Right lung (tissue), 5 donors: ENCODE measurements around the gene ETV4. TPM values are rescaled to one million over a fixed set of nuclear protein-coding genes. Genes with fewer than 3 reads are reported as not detected.
"Not testable (repeated sequence)": the region's sequence is repeated elsewhere in the genome, so short reads cannot be mapped to it uniquely, and the experiment has no call there.

Experiments
- DNase-seq, 2 donors: peaks; one replicate each; pipeline ENCODE4 v3.0.0-alpha.2; 2013
- polyA plus RNA-seq, 5 donors: library from polyadenylated mRNA; unstranded; fragments of 120-200 nt; gene quantifications; one replicate each; pipeline versions ENCODE4 v1.2.1 to v1.2.3, GENCODE V29; 2013; ENCODE audit warnings: inconsistent platforms in 1 of 5, low replicate concordance in 1 of 5; ENCODE audit not compliant: insufficient read length in 5 of 5, insufficient read depth in 1 of 5

Gene ETV4
- polyA plus RNA-seq, 5 donors, result 8.8 to 22.0 (median 16.7) TPM

DNA sequence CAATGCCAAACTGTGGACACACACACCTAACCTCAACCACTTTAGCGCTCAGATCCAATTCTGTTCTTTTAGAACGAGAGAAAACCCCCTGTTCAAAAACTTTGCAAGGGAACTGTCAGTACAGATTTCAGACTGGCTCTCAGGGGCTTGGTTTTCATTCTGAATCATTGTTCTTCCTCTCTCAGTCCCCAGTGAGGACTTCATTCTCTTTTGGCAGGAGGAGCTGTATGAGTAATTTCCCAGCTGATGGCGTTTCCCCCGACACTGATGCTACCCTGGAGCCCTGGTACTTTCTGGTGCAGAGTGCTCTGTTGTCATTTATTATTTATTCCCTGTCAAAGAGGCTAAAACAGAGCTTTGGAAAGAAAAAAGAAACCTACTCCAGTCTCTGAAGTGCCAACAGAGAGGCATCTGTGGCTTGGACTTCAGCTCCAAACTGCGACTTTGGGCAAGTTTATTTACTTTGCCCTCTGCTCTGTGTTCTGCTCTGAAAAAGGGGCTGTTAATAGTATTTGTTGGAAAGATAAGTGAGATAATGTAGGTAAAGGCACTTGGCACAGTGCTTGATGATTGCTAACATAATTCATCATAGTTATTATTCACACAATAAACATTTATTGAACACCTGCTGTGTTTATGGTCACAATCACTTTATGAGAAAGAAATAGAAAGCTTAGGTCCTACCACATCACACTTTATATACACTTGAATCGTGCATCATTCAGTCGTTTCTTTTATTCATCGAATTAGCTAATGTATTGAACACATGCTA is 28.3 kb downstream of the ETV4 start:
- no peak for DNase-seq

DNA sequence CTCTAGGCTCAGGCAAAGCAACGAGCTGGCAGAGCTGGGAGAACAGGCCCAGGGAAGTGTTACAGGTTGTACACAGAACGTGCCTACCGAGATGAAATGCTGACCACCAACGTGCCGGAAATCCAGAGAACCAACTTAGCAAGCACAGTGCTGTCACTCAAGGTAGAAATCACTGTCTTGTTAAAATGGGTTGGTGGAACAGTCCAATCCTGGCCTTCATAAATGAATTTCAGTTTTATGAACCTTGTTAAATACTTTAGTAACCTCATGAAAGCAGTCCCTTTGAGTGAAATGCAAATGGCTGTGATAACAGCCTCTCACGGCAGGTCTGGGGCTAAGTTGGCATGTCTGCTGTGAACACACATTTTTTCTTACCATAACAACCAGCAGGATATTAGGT is 29.0 kb downstream of the ETV4 start:
- no peak for DNase-seq

DNA sequence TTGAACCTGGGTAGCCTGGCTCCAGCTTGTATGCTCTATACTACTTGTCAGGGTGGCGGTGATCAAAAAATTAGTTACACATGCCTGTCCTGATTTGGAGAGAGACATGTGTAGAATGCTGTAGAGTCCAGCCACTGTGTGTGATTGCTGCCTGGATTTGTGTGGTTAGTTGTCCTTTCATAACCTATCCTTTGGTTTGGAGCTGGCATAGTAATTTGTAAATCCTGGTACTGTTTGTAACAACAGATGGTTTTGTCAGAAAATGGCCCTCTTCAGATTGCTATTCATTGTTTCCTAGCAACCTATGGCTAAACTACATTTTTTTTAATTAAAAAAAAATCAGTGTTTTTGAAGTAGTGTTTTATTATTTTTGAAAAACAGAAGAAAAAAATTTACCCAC is 30.5 kb downstream of the ETV4 start:
- no peak for DNase-seq

DNA sequence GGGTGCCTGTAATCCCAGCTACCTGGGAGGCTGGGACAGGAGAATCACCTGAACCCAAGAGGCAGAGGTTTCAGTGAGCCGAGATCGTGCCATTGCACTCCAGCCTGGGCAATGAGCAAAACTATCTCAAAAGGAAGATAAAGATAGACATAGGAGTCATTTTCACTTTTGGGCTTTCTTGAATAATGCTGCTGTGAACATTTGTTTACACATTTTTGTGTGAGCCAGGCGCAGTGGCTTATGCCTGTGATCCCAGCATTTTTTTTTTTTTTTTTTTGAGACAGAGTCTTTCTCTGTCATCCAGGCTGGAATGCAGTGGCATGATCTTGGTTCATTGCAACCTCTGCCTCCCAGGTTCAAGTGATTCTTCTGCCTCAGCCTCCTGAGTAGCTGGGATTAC is 34.9 kb downstream of the ETV4 start:
- not testable (repeated sequence) for DNase-seq

DNA sequence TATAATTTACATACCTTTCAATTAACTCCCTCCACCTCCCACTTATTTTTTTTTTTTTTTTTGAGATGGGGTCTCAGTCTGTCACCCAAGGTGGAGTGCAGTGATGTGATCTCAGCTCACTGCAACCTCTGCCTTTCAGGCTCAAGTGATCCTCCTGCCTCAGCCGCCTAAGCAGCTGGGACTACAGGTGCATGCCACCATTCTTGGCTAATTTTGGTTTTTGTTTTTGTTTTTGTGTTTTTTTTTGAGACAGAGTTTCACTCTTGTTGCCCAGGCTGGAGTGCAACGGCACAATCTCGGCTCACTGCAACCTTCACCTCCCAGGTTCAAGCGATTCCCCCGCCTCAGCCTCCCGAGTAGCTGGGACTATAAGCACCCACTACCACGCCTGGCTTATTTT is 36.7 kb downstream of the ETV4 start:
- not testable (repeated sequence) for DNase-seq

DNA sequence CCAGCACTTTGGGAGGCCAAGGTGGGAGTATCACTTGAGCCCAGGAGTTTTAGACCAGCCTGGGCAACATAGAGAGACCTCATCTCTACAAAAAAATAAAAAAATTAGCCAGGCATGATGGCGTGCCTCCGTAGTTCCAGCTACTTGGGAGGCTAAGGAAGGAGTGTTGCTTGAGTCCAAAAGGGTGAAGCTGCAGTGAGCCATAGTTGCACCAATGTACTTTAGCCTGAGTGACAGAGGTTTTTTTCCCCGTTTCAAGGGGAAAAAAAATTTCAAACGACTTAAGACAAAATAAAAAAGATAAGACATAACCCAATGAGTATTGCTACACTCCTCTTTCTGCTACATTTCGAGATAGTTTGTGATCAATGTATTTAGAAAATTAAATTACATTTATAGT is 55.5 kb downstream of the ETV4 start:
- DNase-seq, result no peak

DNA sequence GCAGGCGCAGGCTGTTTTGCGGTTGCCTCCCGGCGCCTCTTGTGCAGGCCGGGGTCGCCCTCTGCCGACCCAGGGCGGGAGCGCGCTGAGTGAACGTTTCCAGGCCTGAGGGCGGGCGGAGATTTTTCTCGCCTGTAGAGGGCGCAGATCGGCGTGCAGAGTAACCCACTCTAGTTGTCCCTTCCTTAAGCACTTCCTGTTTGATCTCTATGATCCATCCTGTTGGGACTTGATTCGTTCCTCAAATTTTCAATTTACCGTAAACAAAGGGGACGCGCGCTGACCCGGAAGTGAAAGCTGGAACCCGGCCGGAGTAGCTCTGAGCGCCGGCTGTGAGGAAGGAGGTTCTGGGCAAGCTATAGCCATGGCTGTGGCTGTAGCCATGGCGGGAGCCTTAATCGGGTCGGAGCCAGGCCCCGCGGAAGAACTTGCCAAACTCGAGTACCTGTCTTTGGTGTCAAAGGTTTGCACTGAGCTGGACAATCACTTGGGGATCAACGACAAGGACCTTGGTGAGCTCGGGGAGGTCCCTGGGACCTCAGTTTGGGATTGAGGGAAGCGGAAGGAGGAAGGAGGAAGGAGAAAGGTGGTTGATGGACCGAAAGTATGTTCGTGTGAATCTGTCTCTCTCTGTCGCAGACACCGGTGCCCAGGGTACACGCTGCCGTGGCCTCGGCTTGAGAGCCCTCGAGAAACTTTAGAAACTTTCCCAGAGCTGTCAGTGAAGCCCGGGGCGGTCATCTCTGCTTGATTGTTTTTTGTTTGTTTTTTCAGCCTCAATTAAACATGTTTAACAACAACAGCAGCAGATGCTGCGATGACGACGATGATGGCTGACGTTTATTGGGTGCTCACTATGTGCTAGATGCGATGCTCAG is 62.2 kb downstream of the ETV4 start, which contains the start of gene DHX8:
Gene DHX8 (plus strand): TSS at position 302 of the 878 bp plus-strand sequence. CDS start 63 bp downstream, at position 365.
- DNase-seq, result peak; percentile 99

DNA sequence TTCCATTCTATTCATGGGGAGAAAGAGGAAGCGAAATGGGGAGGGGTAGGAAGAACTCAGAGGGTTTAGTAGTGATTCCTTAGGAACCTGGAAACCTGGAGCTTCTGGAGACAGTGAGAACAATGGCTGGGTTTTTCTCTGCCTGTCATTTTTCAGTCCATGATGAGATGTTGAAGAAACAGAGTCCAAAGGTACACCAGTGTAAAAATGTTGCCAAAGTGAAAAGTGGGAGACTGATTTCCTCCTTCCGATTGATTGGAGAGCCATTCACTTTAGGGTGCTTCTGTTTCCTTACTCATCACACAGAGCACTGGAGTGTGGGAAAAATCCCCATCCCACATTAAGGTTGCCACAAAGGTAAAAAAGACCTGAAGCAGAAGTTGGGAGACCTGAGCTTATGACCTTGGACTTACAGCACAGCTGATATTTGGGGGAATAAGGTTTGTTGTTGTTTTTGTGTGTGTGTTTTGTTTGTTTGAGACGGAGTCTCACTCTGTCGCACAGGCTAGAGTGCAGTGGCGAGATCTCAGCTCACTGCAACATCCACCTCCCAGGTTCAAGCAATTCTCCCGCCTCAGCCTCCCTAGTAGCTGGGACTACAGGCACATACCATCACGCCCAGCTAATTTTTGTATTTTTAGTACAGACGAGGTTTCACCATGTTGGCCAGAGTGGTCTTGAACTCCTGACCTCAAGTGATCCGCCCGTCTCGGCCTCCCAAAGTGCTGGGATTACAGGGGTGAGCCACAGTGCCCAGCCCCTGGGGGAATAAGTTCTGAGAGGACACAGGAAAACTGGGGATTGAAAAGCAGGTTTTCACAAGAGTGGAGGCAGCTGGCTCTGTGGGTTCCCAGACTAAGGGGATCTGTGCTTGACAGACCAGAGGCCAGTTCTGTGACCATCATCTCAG is 63.8 kb downstream of the ETV4 start:
- no peak for DNase-seq

DNA sequence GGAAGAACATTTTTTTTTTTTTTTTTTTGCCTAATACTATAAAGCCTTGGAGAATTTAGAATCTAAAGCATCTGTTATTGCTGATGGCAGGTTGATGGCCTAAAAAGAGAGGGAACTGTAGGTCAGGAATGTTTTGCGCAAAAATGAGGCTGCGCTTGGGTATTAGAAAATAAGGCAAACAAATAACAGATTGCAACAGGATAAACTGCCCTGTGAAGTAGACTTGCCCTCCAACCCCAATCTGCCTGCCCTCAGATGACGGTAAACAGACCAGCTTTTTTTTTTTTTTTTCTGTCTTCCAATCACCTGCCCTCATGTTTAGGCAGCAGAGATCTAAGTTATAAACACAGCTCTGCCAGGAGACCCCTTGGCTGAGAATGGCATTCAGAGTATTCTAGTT is 66.2 kb downstream of the ETV4 start:
- DNase-seq, result no peak

Other genes with a start within 250 kb of the ETV4 start
- 10 to 100 TPM in 1 of 5 donors, 1 to 10 TPM in 4; 6.8 to 10.5 (median 9.5) TPM for gene ARL4D, start 147.3 kb downstream of the ETV4 start, polyA plus RNA-seq
- gene DHX8, start 62.4 kb downstream of the ETV4 start, polyA plus RNA-seq, result 10 to 100 TPM; 37.9 to 44.1 (median 42.4) TPM
- under 1 TPM; 0.21 to 0.64 (median 0.31) TPM for gene MEOX1, start 115.6 kb upstream of the ETV4 start, polyA plus RNA-seq
- under 1 TPM in 2 of 5 donors, not detected in 3; 0.04 to 0.18 TPM for gene SOST, start 212.5 kb upstream of the ETV4 start, polyA plus RNA-seq
- gene DUSP3, start 232.6 kb upstream of the ETV4 start, polyA plus RNA-seq, result 10 to 100 TPM; 29.5 to 33.5 (median 31.7) TPM
- gene CFAP97D1, start 234.1 kb upstream of the ETV4 start, polyA plus RNA-seq, result under 1 TPM in 4 of 5 donors, not detected in 1; 0.03 to 0.09 (median 0.05) TPM